ENCODE results near the gene PRKAR1B.

PRKAR1B gene

GRCh38 chr7:721619-722248, 5.3 kb downstream of the PRKAR1B start:
- DNase-seq (ENCODE audit: low read depth, low spot score) = no peak

GRCh38 chr7:716636-717035, 10.4 kb downstream of the PRKAR1B start:
- DNase-seq (ENCODE audit: low read depth, low spot score) = no peak

GRCh38 chr7:716222-716621, 10.9 kb downstream of the PRKAR1B start:
- no peak for DNase-seq (ENCODE audit: low read depth, low spot score)

- DNase-seq (ENCODE audit: low read depth, low spot score) = no peak
Observed at GRCh38 chr7:714251-714671, 12.8 kb downstream of the PRKAR1B start.

GRCh38 chr7:713488-714230, 13.4 kb downstream of the PRKAR1B start:
- DNase-seq (ENCODE audit: low read depth, low spot score) = no peak

- DNase-seq (ENCODE audit: low read depth, low spot score) = no peak
Observed at GRCh38 chr7:713139-713457, 14.0 kb downstream of the PRKAR1B start.

GRCh38 chr7:712381-713138, 14.5 kb downstream of the PRKAR1B start:
- DNase-seq (ENCODE audit: low read depth, low spot score) = no peak

- no peak for DNase-seq (ENCODE audit: low read depth, low spot score)
Observed at GRCh38 chr7:711922-712380, 15.1 kb downstream of the PRKAR1B start.

GRCh38 chr7:711093-711921, 15.8 kb downstream of the PRKAR1B start:
- DNase-seq (ENCODE audit: low read depth, low spot score) = no peak

- DNase-seq (ENCODE audit: low read depth, low spot score) = no peak
Observed at GRCh38 chr7:710161-710560, 16.9 kb downstream of the PRKAR1B start.

- no peak for DNase-seq (ENCODE audit: low read depth, low spot score)
Observed at GRCh38 chr7:707296-708000, 19.6 kb downstream of the PRKAR1B start.

GRCh38 chr7:706721-707120, 20.4 kb downstream of the PRKAR1B start:
- DNase-seq (ENCODE audit: low read depth, low spot score) = no peak

- no peak for DNase-seq (ENCODE audit: low read depth, low spot score)
Observed at GRCh38 chr7:703049-703448, 24.0 kb downstream of the PRKAR1B start.

GRCh38 chr7:701086-701671, 25.9 kb downstream of the PRKAR1B start:
- no peak for DNase-seq (ENCODE audit: low read depth, low spot score)

- no peak for DNase-seq (ENCODE audit: low read depth, low spot score)
Observed at GRCh38 chr7:699476-700170, 27.5 kb downstream of the PRKAR1B start.

- no peak for DNase-seq (ENCODE audit: low read depth, low spot score)
Observed at GRCh38 chr7:698515-699475, 28.3 kb downstream of the PRKAR1B start.

- no peak for DNase-seq (ENCODE audit: low read depth, low spot score)
Observed at GRCh38 chr7:696812-697551, 30.1 kb downstream of the PRKAR1B start.

GRCh38 chr7:696426-696811, 30.7 kb downstream of the PRKAR1B start:
- DNase-seq (ENCODE audit: low read depth, low spot score) = no peak

All from activated naive CD8-positive, alpha-beta T cell treated with anti-CD3 and anti-CD28 coated beads, Interleukin-2, amount 50 U/mL, for 16 hours (primary cell).